A673 (cell line): Measurements from ENCODE around the gene CORT.

Experiments used
- CTCF ChIP-seq: fragments of 300-800, 200-600 bp; sonication (generic); conservative IDR thresholded peaks from 2 replicates; pipeline ENCODE4 v1.5.1; 2017; ENCODE audit warnings: low read depth, mild to moderate bottlenecking, antibody characterized with exemption, low read length, moderate library complexity, mixed read lengths
- EZH2 ChIP-seq: fragments of 200-600 bp; sonication (generic); IDR thresholded peaks from 2 replicates; pipeline ENCODE4 v1.6.1; 2017; ENCODE audit warnings: borderline replicate concordance, low read depth, mild to moderate bottlenecking, mixed read lengths, antibody characterized with exemption, low read length; ENCODE audit not compliant: poor library complexity, severe bottlenecking

- TF ChIP-seq CTCF (no peak), EZH2 (no peak)
Observed at GRCh38 chr1:10470043-10470442, 20.2 kb downstream of the CORT start.
